Lower lobe of right lung (tissue), 2 donors: Measurements from ENCODE around the gene SLC1A2. TPM values are rescaled to one million over a fixed set of nuclear protein-coding genes. Genes with fewer than 3 reads are reported as not detected.

Experiments
- ATAC-seq, 2 donors: fragments of 200-7000 bp; cut with Tn5 transposase; one replicate each; pipeline ENCODE4 v1.9.1; 2020 to 2022; ENCODE audit warnings: mild to moderate bottlenecking in 2 of 2, moderate library complexity in 2 of 2
- DNase-seq: peaks from one replicate; pipeline ENCODE4 v3.0.0-alpha.2; 2020
- H3K27ac ChIP-seq: fragments of 200-600 bp; one replicate; pipeline ENCODE4 v1.8.0; 2022
- H3K27me3 ChIP-seq: fragments of 200-600 bp; one replicate; pipeline ENCODE4 v1.8.0; 2022; ENCODE audit warnings: low read depth
- H3K36me3 ChIP-seq: fragments of 200-600 bp; one replicate; pipeline ENCODE4 v1.8.0; 2022; ENCODE audit warnings: mild to moderate bottlenecking
- H3K4me1 ChIP-seq: fragments of 200-600 bp; one replicate; pipeline ENCODE4 v1.8.0; 2022
- H3K4me3 ChIP-seq: fragments of 200-600 bp; one replicate; pipeline ENCODE4 v1.8.0; 2022; ENCODE audit warnings: mild to moderate bottlenecking
- H3K9me3 ChIP-seq: fragments of 200-600 bp; one replicate; pipeline ENCODE4 v1.8.0; 2022
- CTCF ChIP-seq: fragments of 200-600 bp; IDR thresholded peaks from one replicate; pipeline ENCODE4 v1.8.0; 2022; ENCODE audit warnings: antibody characterized with exemption, mild to moderate bottlenecking
- intact Hi-C: fragments of 100-400 bp; cut with DNase I; formaldehyde crosslinking; loops from one replicate; pipeline ENCODE4 v1.11.0; 2022
- total RNA-seq: library from RNA; stranded (reverse); fragmentation: NEBNext Ultra II Directional; extraction: Animal tissue kit (Norgen Biotek cat#: 25700); gene quantifications from one replicate; pipeline ENCODE4 v1.2.1, GENCODE V29; 2021
- donor health status: DM: no; HTN: yes; CAD: no; lungs with severe emphysema.

SLC1A2 gene
- total RNA-seq, 1 donor from 2014 or later: 3.4 TPM

- no peak for DNase-seq
- no peaks in the 10 kb centered on the region for H3K9me3 ChIP-seq
- no peaks in the 10 kb centered on the region for H3K27me3 ChIP-seq
- ATAC-seq: no peak
- no peak overlapping the region for H3K4me3 ChIP-seq
- H3K36me3 ChIP-seq: no peaks in the 10 kb centered on the region
- peaks cover 22% of the 10 kb centered on the region for H3K4me1 ChIP-seq
- intact Hi-C loops: no loop called here
- no peak for TF ChIP-seq CTCF
- no peak overlapping the region for H3K27ac ChIP-seq
These were observed 51.9 kb downstream of the SLC1A2 start for GRCh38 chr11:35367491-35367890.

- no peak overlapping the region for H3K27ac ChIP-seq
- peaks cover 22% of the 10 kb centered on the region for H3K4me1 ChIP-seq
- no peak for TF ChIP-seq CTCF
- H3K27me3 ChIP-seq: no peaks in the 10 kb centered on the region
- intact Hi-C loops: no loop called here
- H3K36me3 ChIP-seq: no peaks in the 10 kb centered on the region
- DNase-seq (no peak), ATAC-seq (no peak)
- H3K4me3 ChIP-seq: no peak overlapping the region
- no peaks in the 10 kb centered on the region for H3K9me3 ChIP-seq
These were observed 52.6 kb downstream of the SLC1A2 start for GRCh38 chr11:35366798-35367197.

- intact Hi-C loops: no loop called here
- DNase-seq (no peak), ATAC-seq (no peak)
- peaks cover 22% of the 10 kb centered on the region for H3K4me1 ChIP-seq
- no peak overlapping the region for H3K4me3 ChIP-seq
- TF ChIP-seq CTCF: no peak
- no peaks in the 10 kb centered on the region for H3K27me3 ChIP-seq
- no peaks in the 10 kb centered on the region for H3K9me3 ChIP-seq
- no peak overlapping the region for H3K27ac ChIP-seq
- H3K36me3 ChIP-seq: no peaks in the 10 kb centered on the region
These were observed 53.4 kb downstream of the SLC1A2 start for GRCh38 chr11:35365961-35366360.

GRCh38 chr11:35365395-35365794 is 54.0 kb downstream of the SLC1A2 start:
- intact Hi-C loops: no loop called here
- Histone ChIP-seq H3K4me1 (peaks cover 22% of the 10 kb centered on the region), H3K27me3 (no peaks in the 10 kb centered on the region), H3K9me3 (no peaks in the 10 kb centered on the region), H3K27ac (no peak overlapping the region), H3K4me3 (no peak overlapping the region), H3K36me3 (no peaks in the 10 kb centered on the region)
- no peak for ATAC-seq
- TF ChIP-seq CTCF: no peak
- no peak for DNase-seq

GRCh38 chr11:35363854-35364780 is 55.2 kb downstream of the SLC1A2 start:
- Histone ChIP-seq H3K36me3 (no peaks in the 10 kb centered on the region), H3K27me3 (no peaks in the 10 kb centered on the region), H3K27ac (peak overlapping the region; percentile 33), H3K4me3 (no peak overlapping the region), H3K4me1 (peaks cover 29% of the 10 kb centered on the region), H3K9me3 (no peaks in the 10 kb centered on the region)
- DNase-seq: no peak
- TF ChIP-seq CTCF: no peak
- ATAC-seq: peak; percentile 80 to 88
- intact Hi-C loops: no loop called here
